GM12873 (cell line): ENCODE data around the gene CCNJ.

Experiments
- TF ChIP-seq, protein P1 (sequence below): IDR thresholded peaks from 2 replicates; pipeline ENCODE4 v1.5.1; 2012; ENCODE audit warnings: low read depth, mild to moderate bottlenecking, moderate library complexity, low read length, control low read depth; ENCODE audit not compliant: insufficient read depth; ENCODE audit errors: missing control alignments

CCNJ gene

DNA sequence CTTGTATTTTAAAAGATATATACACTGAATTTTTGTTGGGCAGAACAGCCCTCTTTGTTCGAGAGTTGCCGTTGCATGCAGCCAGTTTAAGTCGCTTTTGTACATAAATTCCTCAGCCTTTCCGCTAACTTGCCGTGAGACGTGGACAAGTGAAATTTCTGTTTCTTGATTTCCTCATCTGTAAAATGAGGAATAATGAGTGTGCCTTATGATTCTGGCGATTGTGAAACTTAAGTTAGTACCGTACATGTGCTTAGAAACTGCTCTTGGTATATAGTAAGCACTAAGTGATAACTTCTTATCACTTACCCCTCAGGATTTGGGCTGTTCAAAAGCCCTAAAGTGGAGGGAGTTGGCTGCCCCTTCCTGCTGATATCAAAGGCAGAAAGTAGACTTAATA, 1.4 kb downstream of the CCNJ start:
- TF ChIP-seq, protein P1, sequence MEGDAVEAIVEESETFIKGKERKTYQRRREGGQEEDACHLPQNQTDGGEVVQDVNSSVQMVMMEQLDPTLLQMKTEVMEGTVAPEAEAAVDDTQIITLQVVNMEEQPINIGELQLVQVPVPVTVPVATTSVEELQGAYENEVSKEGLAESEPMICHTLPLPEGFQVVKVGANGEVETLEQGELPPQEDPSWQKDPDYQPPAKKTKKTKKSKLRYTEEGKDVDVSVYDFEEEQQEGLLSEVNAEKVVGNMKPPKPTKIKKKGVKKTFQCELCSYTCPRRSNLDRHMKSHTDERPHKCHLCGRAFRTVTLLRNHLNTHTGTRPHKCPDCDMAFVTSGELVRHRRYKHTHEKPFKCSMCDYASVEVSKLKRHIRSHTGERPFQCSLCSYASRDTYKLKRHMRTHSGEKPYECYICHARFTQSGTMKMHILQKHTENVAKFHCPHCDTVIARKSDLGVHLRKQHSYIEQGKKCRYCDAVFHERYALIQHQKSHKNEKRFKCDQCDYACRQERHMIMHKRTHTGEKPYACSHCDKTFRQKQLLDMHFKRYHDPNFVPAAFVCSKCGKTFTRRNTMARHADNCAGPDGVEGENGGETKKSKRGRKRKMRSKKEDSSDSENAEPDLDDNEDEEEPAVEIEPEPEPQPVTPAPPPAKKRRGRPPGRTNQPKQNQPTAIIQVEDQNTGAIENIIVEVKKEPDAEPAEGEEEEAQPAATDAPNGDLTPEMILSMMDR, result no peak

GRCh38 chr10:96046546-96046945, 3.2 kb downstream of the CCNJ start:
- TF ChIP-seq, protein P1, result no peak

- TF ChIP-seq, protein P1, result no peak
Measured at GRCh38 chr10:96047004-96047649, 3.7 kb downstream of the CCNJ start.

- TF ChIP-seq, protein P1, result no peak
Measured at GRCh38 chr10:96049340-96049739, 6.0 kb downstream of the CCNJ start.

DNA sequence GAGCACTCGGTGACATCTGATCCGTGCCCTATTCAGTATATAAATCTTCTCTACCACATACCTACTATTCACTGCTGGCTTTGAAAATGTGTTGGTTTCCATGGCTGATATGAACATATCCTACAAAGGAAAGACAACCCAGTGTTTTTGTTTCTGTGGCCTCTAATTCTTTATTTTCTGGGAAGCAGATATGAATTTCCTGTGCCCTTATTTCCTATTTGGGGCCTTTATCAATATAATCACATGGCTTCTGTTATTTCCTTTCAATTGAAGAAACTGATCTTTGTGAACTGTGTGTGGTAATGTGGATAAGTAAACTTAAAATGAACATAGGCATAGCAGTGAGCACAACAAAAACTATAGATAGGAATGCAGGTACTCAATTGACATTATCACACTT, 10.6 kb downstream of the CCNJ start:
- TF ChIP-seq, protein P1, result no peak

DNA sequence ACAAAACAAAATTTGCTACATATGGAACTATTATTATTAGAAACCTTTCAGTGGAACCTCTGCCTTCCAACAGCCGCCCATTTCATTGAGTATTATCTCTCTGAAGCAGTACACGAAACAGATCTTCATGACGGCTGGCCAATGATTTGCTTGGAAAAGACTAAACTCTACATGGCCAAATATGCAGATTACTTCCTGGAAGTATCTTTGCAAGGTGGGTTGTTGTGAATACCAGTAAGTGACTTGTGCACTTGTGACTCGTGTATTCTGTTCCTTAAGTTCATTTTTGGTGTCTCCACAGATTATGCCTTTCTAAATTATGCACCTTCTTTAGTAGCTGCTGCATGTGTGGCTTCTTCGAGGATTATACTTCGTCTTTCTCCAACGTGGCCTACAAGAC, 13.4 kb downstream of the CCNJ start:
- TF ChIP-seq, protein P1, result no peak

GRCh38 chr10:96061232-96061631, 17.8 kb downstream of the CCNJ start:
- TF ChIP-seq, protein P1, result no peak
